GM12878 (cell line): ENCODE data around the gene DPP6. TPM values are rescaled to one million over a fixed set of nuclear protein-coding genes. Genes with fewer than 3 reads are reported as not detected.

Experiments used
- ATAC-seq: fragments of 200-7000 bp; cut with Tn5 transposase; 3 replicates; pipeline ENCODE4 v1.9.1; 2020; ENCODE audit warnings: mild to moderate bottlenecking, moderate library complexity
- BruUV-seq: library from RNA; stranded (reverse); fragments of 400-500 nt; replicated peaks from 2 replicates; lab custom pipeline; 2021; lab: Mats Ljungman, UMichigan
- CTCF ChIA-PET: fragments of 300-600 bp; sonication (Branson Sonifier 250); formaldehyde crosslinking; extraction: SDS; loops from one replicate; lab custom pipeline; 2021; ENCODE audit warnings: inconsistent platforms; lab: Yijun Ruan, JAX
- POLR2A ChIA-PET: fragments of 350-600 bp; formaldehyde crosslinking; extraction: SDS; loops from one replicate; lab custom pipeline; 2021; ENCODE audit warnings: inconsistent platforms; lab: Charles Lee
- RAD21 ChIA-PET: fragments of 300-600 bp; sonication (Branson Sonifier 250); formaldehyde crosslinking; loops from one replicate; lab custom pipeline; 2023; ENCODE audit warnings: antibody characterized with exemption; ENCODE audit not compliant: unreplicated experiment; lab: Charles Lee
- SMC1A ChIA-PET: fragments of 300-600 bp; sonication (Branson Sonifier 250); formaldehyde crosslinking; loops from one replicate; lab custom pipeline; 2023; ENCODE audit not compliant: unreplicated experiment, uncharacterized antibody; lab: Charles Lee
- DNase-seq: peaks from one replicate; pipeline ENCODE4 v3.0.0-alpha.2; 2011; ENCODE audit warnings: low read depth, low spot score
- FAIRE-seq: peaks from 3 replicates; lab custom pipeline; 2011; peaks lifted over from hg19 to GRCh38; lab: Jason Lieb, UNC
- H2AFZ ChIP-seq: 2 replicates; pipeline ENCODE4 v1.6.0; 2011; ENCODE audit warnings: low read depth, low read length, control low read depth; ENCODE audit not compliant: control insufficient read depth
- H3K27ac ChIP-seq: 2 replicates; pipeline ENCODE4 v1.5.1; 2011; ENCODE audit warnings: control low read depth; ENCODE audit not compliant: control insufficient read depth, insufficient read depth
- H3K27me3 ChIP-seq, 2 experiments: replicated peaks in 1 of 2; 2 replicates each; pipeline versions ENCODE4 v1.6.0 to v1.6.1; 2011; ENCODE audit warnings: low read length in 1 of 2; ENCODE audit not compliant: control insufficient read depth in 2 of 2, insufficient read depth in 2 of 2
- H3K36me3 ChIP-seq, 2 experiments: 2 replicates each; pipeline ENCODE4 v1.5.1; 2011; ENCODE audit warnings: low read length in 1 of 2; ENCODE audit not compliant: control insufficient read depth in 2 of 2, insufficient read depth in 2 of 2
- H3K4me1 ChIP-seq: 2 replicates; pipeline ENCODE4 v1.6.1; 2011; ENCODE audit warnings: mild to moderate bottlenecking, low read length, moderate library complexity, mixed read lengths; ENCODE audit not compliant: control insufficient read depth, insufficient read depth
- H3K4me2 ChIP-seq: 2 replicates; pipeline ENCODE4 v1.6.0; 2011; ENCODE audit warnings: control low read depth; ENCODE audit not compliant: control insufficient read depth, insufficient read depth
- H3K4me3 ChIP-seq: fragments of 200-600 bp; sonication (generic); 2 replicates; pipeline ENCODE4 v1.5.1; 2016
- H3K79me2 ChIP-seq: 2 replicates; pipeline ENCODE4 v1.6.0; 2011; ENCODE audit warnings: low read length; ENCODE audit not compliant: control insufficient read depth, insufficient read depth
- H3K9ac ChIP-seq: 2 replicates; pipeline ENCODE4 v1.8.0; 2011; ENCODE audit warnings: low read length, control low read depth, mixed read lengths; ENCODE audit not compliant: control insufficient read depth, insufficient read depth
- H3K9me3 ChIP-seq: replicated peaks from 3 replicates; pipeline ENCODE4 v1.5.1; 2011; ENCODE audit warnings: mild to moderate bottlenecking, low read length; ENCODE audit not compliant: control insufficient read depth, insufficient read depth
- H4K20me1 ChIP-seq: 2 replicates; pipeline ENCODE4 v1.6.0; 2011; ENCODE audit not compliant: control insufficient read depth, insufficient read depth
- CEBPB ChIP-seq, 2 experiments: fragments of 150-350 bp in 1 of 2; IDR thresholded peaks; 2 replicates each; pipeline ENCODE4 v1.6.1; 2012 to 2014; ENCODE audit warnings: low read depth in 2 of 2, low read length in 2 of 2, borderline replicate concordance in 1 of 2, inconsistent platforms in 1 of 2
- CTCF ChIP-seq, 3 experiments: IDR thresholded peaks in 2 of 3; conservative IDR thresholded peaks in 1 of 3; 2 replicates each; pipeline ENCODE4 v1.5.1; 2011; ENCODE audit warnings: low read depth in 3 of 3, low read length in 3 of 3, mild to moderate bottlenecking in 3 of 3, control low read depth in 2 of 3, moderate library complexity in 2 of 3, inconsistent platforms in 1 of 3, mixed read lengths in 1 of 3; ENCODE audit not compliant: control insufficient read depth in 2 of 3, insufficient read depth in 1 of 3; ENCODE audit errors: extremely low read depth in 1 of 3
- EED ChIP-seq: sonication (generic); IDR thresholded peaks from 2 replicates; pipeline ENCODE4 v1.6.1; 2016; ENCODE audit warnings: antibody characterized with exemption, low read depth
- LARP7 ChIP-seq: fragments of 450-650 bp; IDR thresholded peaks from 2 replicates; pipeline ENCODE4 v1.6.1; 2017; ENCODE audit warnings: mild to moderate bottlenecking
- NFYB ChIP-seq: IDR thresholded peaks from 2 replicates; pipeline ENCODE4 v1.6.1; 2011; ENCODE audit warnings: low read depth, mild to moderate bottlenecking, low read length, improper control_type of control experiment, moderate library complexity; ENCODE audit not compliant: insufficient read depth
- POLR2AphosphoS2 ChIP-seq: IDR thresholded peaks from 2 replicates; pipeline ENCODE4 v1.6.1; 2011; ENCODE audit warnings: low read depth, mild to moderate bottlenecking, low read length, improper control_type of control experiment, moderate library complexity
- RFX5 ChIP-seq: IDR thresholded peaks from 2 replicates; pipeline ENCODE4 v1.6.1; 2011; ENCODE audit warnings: low read depth, low read length, improper control_type of control experiment
- SIX5 ChIP-seq: IDR thresholded peaks from 2 replicates; pipeline ENCODE4 v1.6.1; 2011; ENCODE audit warnings: mild to moderate bottlenecking, low read depth, low read length, moderate library complexity; ENCODE audit not compliant: severe bottlenecking
- SMC3 ChIP-seq: IDR thresholded peaks from 2 replicates; pipeline ENCODE4 v1.6.1; 2011; ENCODE audit warnings: low read length, improper control_type of control experiment, borderline replicate concordance
- SREBF2 ChIP-seq: IDR thresholded peaks from 2 replicates; pipeline ENCODE4 v1.6.1; 2012; ENCODE audit warnings: mild to moderate bottlenecking, low read length
- SUPT20H ChIP-seq: IDR thresholded peaks from 2 replicates; pipeline ENCODE4 v1.6.1; 2011; ENCODE audit warnings: low read depth, mild to moderate bottlenecking, low read length, moderate library complexity, borderline replicate concordance; ENCODE audit not compliant: control insufficient read depth
- ZNF384 ChIP-seq: IDR thresholded peaks from 2 replicates; pipeline ENCODE4 v1.6.1; 2012; ENCODE audit warnings: low read depth, mild to moderate bottlenecking, low read length, improper control_type of control experiment, borderline replicate concordance
- WGBS: methylation state at CpG from one replicate; pipeline ENCODE4 v1.1.6; 2016; ENCODE audit warnings: low lambda C conversion rate; ENCODE audit not compliant: insufficient replicate concordance, insufficient coverage; ENCODE audit errors: missing lambda C conversion rate; 5-methylcytosine and 5-hydroxymethylcytosine counted together
- in situ Hi-C: fragments of 300-500 bp; cut with MboI; formaldehyde crosslinking; loops from 9 replicates; pipeline ENCODE4 v1.14.3; 2018; ENCODE audit warnings: mixed read lengths
- intact Hi-C: fragments of 100-400 bp; cut with micrococcal nuclease; formaldehyde crosslinking; loops from one replicate; pipeline ENCODE4 v1.14.2; 2022; ENCODE audit not compliant: unreplicated experiment
- polyA plus RNA-seq, 11 experiments: library from polyadenylated mRNA; depleted of rRNA in 4 of 11; unstranded in 6 of 11; stranded (reverse) in 5 of 11; fragments of >200 nt; fragmentation: Nextera tagmentation in 4 of 11; fragmentation: Illumina TruSeq in 1 of 11; extraction: Ambion mirVana in 4 of 11; extraction: Trizol in 1 of 11; gene quantifications; 1 replicate in 1 of 11; 2 replicates in 10 of 11; pipeline versions ENCODE4 v1.2.1 to v1.2.3, GENCODE V29; 2011 to 2016; ENCODE audit warnings: inconsistent platforms in 2 of 11, missing spikeins in 2 of 11, low read depth in 1 of 11
- total RNA-seq, 4 experiments: library from RNA; depleted of rRNA in 3 of 4; stranded (reverse); fragments of >200 nt in 3 of 4; fragmentation: Illumina TruSeq in 1 of 4; extraction: Trizol in 1 of 4; gene quantifications; 2 replicates each; pipeline versions ENCODE4 v1.2.1 to v1.2.3, GENCODE V29; 2013 to 2021

Gene DPP6
- total and polyA plus RNA-seq, 10 of the 15 experiments (the other 5 are each of a cell fraction or from before 2014, with no cell fraction given): not detected

- Histone ChIP-seq H3K36me3 (no peaks in the 10 kb centered on the region), H3K4me1 (no peaks in the 10 kb centered on the region), H3K4me3 (no peak overlapping the region), H2AFZ (no peak overlapping the region), H3K79me2 (no peaks in the 10 kb centered on the region), H4K20me1 (no peaks in the 10 kb centered on the region), H3K27me3 (no peaks in the 10 kb centered on the region), H3K9me3 (no peaks in the 10 kb centered on the region; the same call in 2 of the 3 replicates), H3K4me2 (no peak overlapping the region), H3K27ac (no peak overlapping the region), H3K9ac (no peak overlapping the region)
- in situ Hi-C loops: no loop called here
- ChIA-PET RAD21 (no interaction called here), CTCF (interaction anchor here (1.1 kb wide), 1 partner anchor 10 kb away, joined by 3 read pairs; no protein-coding TSS in a partner anchor), POLR2A (no interaction called here), SMC1A (interaction anchor here (1.0 kb wide), 1 partner anchor 12 kb away, joined by 3 read pairs; no protein-coding TSS in a partner anchor)
- no TSS peak for BruUV-seq
- TF ChIP-seq EED: no peak
- TF ChIP-seq ZNF384: no peak
- no peak for TF ChIP-seq NFYB
- TF ChIP-seq SMC3: no peak
- TF ChIP-seq CEBPB (IDR thresholded peaks at IDR 0.05; ENCODE audit: borderline replicate concordance in 1 of 2, low read depth in 2 of 2, low read length in 2 of 2): no peak
- no peak for TF ChIP-seq LARP7
- TF ChIP-seq POLR2AphosphoS2: no peak
- TF ChIP-seq SREBF2: no peak
- TF ChIP-seq SIX5: no peak
- TF ChIP-seq RFX5: no peak
- no peak for TF ChIP-seq CTCF (IDR thresholded peaks at IDR 0.05 in 2 of 3, conservative IDR thresholded peaks at IDR 0.05 in 1 of 3; ENCODE audit: control insufficient read depth in 2 of 3, extremely low read depth in 1 of 3, insufficient read depth in 1 of 3, low read depth in 3 of 3, low read length in 3 of 3)
- TF ChIP-seq SUPT20H: no peak
- DNase-seq (no peak), ATAC-seq (no peak), FAIRE-seq (no peak)
- 28% methylated on average over 4 of the region's 4 CpGs for WGBS
- intact Hi-C loops: no loop called here
These were observed 722.2 kb downstream of the DPP6 start for GRCh38 chr7:154774303-154774969.
